Uterus (tissue), 2 donors: ENCODE data around the gene ADCY2.

Experiments
- CTCF ChIP-seq, 4 experiments: fragments of 200-600 bp in 2 of 4; fragments of 450-650 bp in 2 of 4; sonication (generic) in 2 of 4; IDR thresholded peaks; one replicate each; pipeline ENCODE4 v1.5.1; 2016 to 2019; ENCODE audit warnings: antibody characterized with exemption in 4 of 4, mild to moderate bottlenecking in 2 of 4, moderate library complexity in 1 of 4
- POLR2A ChIP-seq, 2 donors: fragments of 450-650 bp; IDR thresholded peaks; one replicate each; pipeline ENCODE4 v1.6.1; 2016; ENCODE audit warnings: antibody characterized with exemption in 2 of 2, mild to moderate bottlenecking in 1 of 2, moderate library complexity in 1 of 2

DNA sequence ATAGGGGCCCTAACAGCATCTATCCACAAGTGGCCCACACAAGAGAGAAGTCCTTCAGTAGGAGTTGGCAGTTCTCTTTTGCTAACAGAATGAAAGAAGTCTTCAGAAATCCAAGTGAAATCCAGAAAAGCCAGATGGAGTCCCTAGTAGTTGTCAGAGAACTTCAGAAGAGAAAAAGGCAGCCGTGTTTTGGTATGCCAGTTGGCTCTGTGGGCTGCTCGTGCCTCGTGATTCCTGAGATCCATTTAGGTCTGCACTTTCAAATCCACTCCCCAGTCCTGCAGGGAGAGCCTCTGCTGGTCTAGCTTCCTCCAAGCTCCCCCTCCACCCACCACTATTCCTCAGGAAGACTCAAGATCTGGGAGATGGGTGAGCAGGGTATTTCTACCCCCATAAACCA is 386.0 kb downstream of the ADCY2 start:
- TF ChIP-seq CTCF (IDR thresholded peaks at IDR 0.05) (no peak), POLR2A (IDR thresholded peaks at IDR 0.05) (no peak)
